Stimulated activated CD8-positive, alpha-beta memory T cell treated with anti-CD3 and anti-CD28 coated beads, Interleukin-15, amount 100 ng/mL, for 48 hours (primary cell): ENCODE data around the gene CFAP97.
"Not testable (repeated sequence)": the region's sequence is repeated elsewhere in the genome, so short reads cannot be mapped to it uniquely, and the experiment has no call there.

Source experiments
- DNase-seq, 2 donors: peaks; one replicate each; pipeline ENCODE4 v3.0.0-alpha.2; 2020; ENCODE audit warnings: low read depth in 2 of 2

CFAP97 gene

GRCh38 chr4:185201977-185202962, 1.5 kb downstream of the CFAP97 start:
- DNase-seq = peak in 1 of 2 donors; percentile 3

- not testable (repeated sequence) for DNase-seq
These were observed 5.6 kb downstream of the CFAP97 start for GRCh38 chr4:185198189-185198588.

DNA sequence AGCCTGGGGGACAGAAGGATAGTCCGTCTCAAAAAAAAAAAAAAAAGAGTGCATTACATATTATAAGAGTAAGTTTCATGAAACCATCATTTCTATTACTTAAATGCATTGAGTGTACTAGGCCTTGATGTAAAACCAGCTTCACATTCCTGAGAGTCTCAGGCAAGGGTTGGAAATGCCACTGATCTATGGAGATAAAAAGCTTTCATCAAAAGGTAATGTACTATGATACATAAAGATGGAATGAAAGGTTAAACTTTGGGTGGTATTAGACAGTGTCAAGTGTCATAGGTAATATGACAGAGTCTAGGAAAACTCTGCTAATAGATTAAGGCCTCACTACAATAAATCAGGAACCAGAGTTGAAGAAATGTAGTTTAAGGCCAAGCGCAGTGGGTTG, 7.4 kb downstream of the CFAP97 start:
- DNase-seq = no peak

DNA sequence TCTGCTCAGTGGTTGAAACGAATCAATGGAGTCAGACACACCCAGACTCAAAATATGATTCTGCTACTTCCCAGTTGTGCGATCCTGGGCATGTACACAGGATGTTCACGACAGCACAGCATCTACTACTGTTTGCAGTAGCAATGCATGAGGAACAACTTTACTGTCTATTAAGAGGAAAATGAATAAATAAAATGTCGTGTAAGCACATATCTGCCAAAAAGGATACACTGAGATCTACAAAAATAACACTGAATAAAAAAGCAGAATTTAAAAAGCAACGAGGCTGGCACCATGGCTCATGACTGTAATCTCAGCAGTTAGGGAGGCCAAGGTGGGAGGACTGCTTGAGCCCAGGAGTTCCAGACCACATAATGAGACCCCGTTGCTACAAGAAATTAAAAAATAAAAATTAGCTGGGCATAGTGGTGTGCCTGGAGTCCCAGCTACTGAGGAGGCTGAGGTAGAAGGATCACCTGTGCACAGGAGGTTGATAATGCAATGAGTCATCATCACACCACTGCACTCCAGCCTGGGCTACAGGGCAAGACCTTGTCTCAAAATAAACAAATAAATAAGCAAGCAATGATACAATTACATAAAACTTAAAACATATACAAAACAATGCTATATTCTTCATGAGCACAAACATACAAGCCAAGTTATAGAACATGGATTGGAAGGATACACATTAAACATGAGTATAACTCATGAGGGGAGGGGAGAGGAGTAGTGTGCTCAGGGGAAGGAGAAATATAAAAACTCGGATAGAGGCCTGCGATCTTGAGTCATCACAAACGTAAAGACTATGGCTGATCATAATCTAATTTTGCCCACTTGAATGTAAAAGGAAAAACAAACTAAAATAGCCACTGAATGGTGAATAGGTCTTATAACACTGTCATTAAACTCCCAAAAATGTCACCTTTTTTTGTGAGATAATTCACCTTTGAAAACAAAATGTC, 8.6 kb downstream of the CFAP97 start:
- DNase-seq = no peak

- no peak for DNase-seq
These were observed 11.7 kb downstream of the CFAP97 start for GRCh38 chr4:185192059-185192458.

DNA sequence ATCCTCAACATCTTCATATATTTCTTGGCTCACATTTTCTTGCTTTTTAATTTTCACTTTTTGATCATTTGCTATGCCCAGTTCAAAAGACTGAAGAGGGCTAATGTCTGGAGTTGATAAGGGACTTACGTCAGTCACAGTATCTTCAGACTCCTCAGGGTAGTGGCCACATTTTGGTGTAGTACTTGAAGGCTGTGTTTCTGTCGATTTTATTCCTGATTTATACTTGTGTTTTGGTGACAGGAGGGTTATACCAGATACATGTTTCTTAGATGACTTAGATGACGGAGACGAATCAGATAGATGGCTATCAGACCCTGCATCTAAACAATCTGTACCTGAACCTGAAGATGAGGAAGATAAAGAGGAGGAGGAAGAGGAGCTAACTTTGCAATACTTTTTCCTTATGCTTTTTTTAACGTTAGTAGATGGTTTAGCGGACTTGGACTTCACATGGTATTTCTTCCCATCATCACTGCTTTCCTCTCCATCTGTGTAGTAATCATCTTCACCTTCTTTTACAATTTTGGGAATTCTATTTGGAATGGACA, 13.4 kb downstream of the CFAP97 start:
- DNase-seq = no peak

GRCh38 chr4:185189606-185190305, 14.0 kb downstream of the CFAP97 start:
- no peak for DNase-seq

- no peak for DNase-seq
These were observed 17.0 kb downstream of the CFAP97 start for GRCh38 chr4:185186769-185187168.

GRCh38 chr4:185183622-185184281, 20.0 kb downstream of the CFAP97 start:
- peak; percentile 38 to 45 for DNase-seq

GRCh38 chr4:185182239-185182638, 21.6 kb downstream of the CFAP97 start:
- no peak for DNase-seq

- DNase-seq = no peak
These were observed 24.3 kb downstream of the CFAP97 start for GRCh38 chr4:185179488-185179887.

DNA sequence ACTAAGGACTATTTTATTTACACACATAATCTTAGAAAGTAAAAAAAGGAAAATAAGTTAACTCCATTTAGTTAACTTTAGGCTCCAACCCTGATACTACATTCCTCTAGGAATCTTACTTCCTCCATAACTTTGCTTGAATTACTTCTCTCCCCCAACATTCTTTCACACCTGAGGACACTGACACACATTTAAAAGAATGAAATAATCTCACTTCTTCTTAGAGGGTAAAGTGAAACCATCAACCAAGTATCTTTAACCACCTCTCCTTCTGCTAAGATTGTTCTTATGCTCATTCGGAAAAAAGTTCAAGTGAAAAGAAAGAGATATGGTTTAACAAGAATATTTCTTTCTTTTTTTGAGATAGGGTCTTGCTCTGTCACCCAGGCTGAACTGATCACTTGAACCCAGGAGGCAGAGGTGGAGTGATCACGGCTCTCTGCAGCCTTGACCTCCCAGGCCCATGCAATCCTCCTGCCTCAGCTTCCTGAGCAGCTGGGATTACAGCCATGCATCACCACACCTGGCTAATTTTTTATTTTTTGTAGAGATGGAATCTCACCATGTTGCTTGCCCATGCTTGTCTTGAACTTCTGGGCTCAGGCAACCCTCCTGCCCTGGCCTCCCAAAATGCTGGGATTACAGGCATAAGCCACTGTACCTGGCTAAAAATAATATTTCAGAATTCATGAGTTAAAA, 32.3 kb downstream of the CFAP97 start:
- no peak for DNase-seq

DNA sequence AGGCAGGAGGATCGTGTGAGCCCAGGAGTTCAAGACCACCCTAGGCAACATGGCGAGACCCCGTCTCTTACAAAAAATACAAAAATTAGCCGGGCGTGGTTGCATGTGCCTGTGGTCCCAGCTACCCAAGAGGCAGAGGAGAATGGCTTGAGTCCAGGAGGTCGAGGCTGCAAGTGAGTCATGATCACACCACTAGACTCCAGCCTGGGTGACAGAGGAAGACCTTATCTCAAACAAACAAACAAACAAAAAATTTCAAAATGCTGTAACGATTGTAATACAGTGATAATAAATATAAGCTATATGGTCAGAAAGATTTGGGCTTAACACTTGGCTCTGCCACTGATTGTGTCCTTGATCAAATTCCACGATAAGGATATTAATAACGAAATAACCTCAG, 36.6 kb downstream of the CFAP97 start:
- DNase-seq = no peak

GRCh38 chr4:185165605-185166063, 38.2 kb downstream of the CFAP97 start:
- DNase-seq = no peak

DNA sequence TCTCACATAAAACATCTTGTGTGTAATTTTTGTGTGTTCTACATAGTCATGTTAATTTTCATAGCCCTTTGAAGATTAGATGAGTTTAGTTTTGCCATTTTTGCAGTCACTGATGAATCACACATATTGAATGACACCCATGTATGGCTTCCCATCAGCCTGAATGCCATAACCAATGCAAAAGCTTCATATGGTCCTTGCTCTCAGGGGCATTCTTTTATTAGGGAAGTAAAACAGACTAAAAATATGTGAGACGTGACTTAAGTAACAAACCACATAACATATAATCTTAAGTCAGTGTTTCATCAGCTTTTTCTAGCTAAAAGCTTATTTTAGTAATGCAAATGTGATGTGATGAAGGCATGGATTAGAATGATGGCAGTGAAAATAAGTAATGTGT, 52.5 kb downstream of the CFAP97 start:
- no peak for DNase-seq

GRCh38 chr4:185149392-185149791, 54.4 kb downstream of the CFAP97 start:
- no peak for DNase-seq

GRCh38 chr4:185145572-185145971, 58.2 kb downstream of the CFAP97 start:
- no peak for DNase-seq

DNA sequence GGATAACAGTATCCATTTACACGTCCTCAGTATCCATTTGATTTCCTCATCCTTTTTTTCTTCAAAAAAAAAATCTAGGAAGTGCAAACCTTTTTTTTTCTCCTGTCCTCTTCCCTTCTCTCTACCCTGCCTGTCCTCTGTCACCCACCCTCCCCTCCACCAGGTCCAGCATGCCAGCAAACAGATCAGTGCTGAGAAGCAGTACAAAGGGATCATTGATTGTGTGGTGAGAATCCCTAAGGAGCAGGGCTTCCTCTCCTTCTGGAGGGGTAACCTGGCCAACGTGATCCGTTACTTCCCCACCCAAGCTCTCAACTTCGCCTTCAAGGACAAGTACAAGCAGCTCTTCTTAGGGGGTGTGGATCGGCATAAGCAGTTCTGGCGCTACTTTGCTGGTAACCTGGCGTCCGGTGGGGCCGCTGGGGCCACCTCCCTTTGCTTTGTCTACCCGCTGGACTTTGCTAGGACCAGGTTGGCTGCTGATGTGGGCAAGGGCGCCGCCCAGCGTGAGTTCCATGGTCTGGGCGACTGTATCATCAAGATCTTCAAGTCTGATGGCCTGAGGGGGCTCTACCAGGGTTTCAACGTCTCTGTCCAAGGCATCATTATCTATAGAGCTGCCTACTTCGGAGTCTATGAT, 59.1 kb downstream of the CFAP97 start:
- no peak for DNase-seq

DNA sequence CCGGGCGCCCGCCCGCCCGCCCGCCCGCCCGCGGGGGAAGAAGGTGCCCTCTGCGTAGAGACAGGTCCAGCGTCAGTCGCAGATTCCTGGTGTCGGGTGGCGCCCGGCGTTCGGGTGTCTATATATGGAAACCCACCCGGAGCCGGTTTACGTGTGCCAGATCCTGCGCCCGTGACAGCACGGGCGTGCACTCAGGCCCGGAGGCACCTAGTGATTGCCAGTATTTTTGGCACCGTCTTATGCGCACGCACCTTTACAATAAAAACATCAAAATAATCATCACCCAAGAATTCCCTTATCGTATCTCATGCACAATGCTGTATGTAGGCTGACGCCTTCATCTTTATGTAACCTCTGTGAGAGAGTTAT, 60.2 kb downstream of the CFAP97 start:
- DNase-seq = no peak
